DND-41 (cell line): ENCODE data around the gene SLC2A13.

Source experiments
- ATAC-seq: fragments of 200-7000 bp; cut with Tn5 transposase; 3 replicates; pipeline ENCODE4 v1.9.1; 2021; ENCODE audit warnings: low read depth; ENCODE audit not compliant: insufficient read depth
- DNase-seq: peaks from one replicate; pipeline ENCODE4 v3.0.0-alpha.2; 2020
- H2AFZ ChIP-seq: 2 replicates; pipeline ENCODE4 v1.6.0; 2012; ENCODE audit warnings: low read depth, low read length
- H3K27ac ChIP-seq: 2 replicates; pipeline ENCODE4 v1.5.1; 2012; ENCODE audit warnings: low read length, inconsistent platforms
- H3K27me3 ChIP-seq: fragments of 200-600 bp; sonication (generic); 2 replicates; pipeline ENCODE4 v1.6.0; 2012; ENCODE audit warnings: low read length, mild to moderate bottlenecking, inconsistent platforms; ENCODE audit not compliant: insufficient read depth, poor library complexity
- H3K36me3 ChIP-seq: 2 replicates; pipeline ENCODE4 v1.5.1; 2012; ENCODE audit warnings: low read length, inconsistent platforms; ENCODE audit not compliant: insufficient read depth
- H3K4me1 ChIP-seq: 2 replicates; pipeline ENCODE4 v1.5.1; 2012; ENCODE audit warnings: mild to moderate bottlenecking, low read length; ENCODE audit not compliant: insufficient read depth
- H3K4me2 ChIP-seq: 2 replicates; pipeline ENCODE4 v1.6.0; 2012; ENCODE audit warnings: mild to moderate bottlenecking, moderate library complexity, low read length, inconsistent platforms; ENCODE audit not compliant: insufficient read depth
- H3K4me3 ChIP-seq, 2 experiments: fragments of 200-600 bp in 1 of 2; shearing (Covaris generic) in 1 of 2; 2 replicates each; pipeline ENCODE4 v1.5.1; 2012 to 2016; ENCODE audit warnings: inconsistent platforms in 2 of 2, low read length in 2 of 2, mild to moderate bottlenecking in 2 of 2, low read depth in 1 of 2, moderate library complexity in 1 of 2
- H3K79me2 ChIP-seq: 2 replicates; pipeline ENCODE4 v1.6.0; 2012; ENCODE audit warnings: low read length, inconsistent platforms; ENCODE audit not compliant: insufficient read depth
- H3K9ac ChIP-seq: 2 replicates; pipeline ENCODE4 v1.6.0; 2012; ENCODE audit warnings: low read depth, mild to moderate bottlenecking, inconsistent platforms, low read length, moderate library complexity
- H3K9me3 ChIP-seq: 2 replicates; pipeline ENCODE4 v1.5.1; 2012; ENCODE audit warnings: low read length, moderate library complexity, mild to moderate bottlenecking, inconsistent platforms; ENCODE audit not compliant: insufficient read depth, severe bottlenecking
- H4K20me1 ChIP-seq: 2 replicates; pipeline ENCODE4 v1.6.0; 2012; ENCODE audit warnings: low read length; ENCODE audit not compliant: insufficient read depth
- EZH2 ChIP-seq: IDR thresholded peaks from 3 replicates; pipeline ENCODE4 v1.6.1; 2012; ENCODE audit warnings: borderline replicate concordance, low read depth, mild to moderate bottlenecking, moderate library complexity, low read length, inconsistent platforms; ENCODE audit not compliant: severe bottlenecking
- TF ChIP-seq, protein P1 (sequence below): IDR thresholded peaks from 2 replicates; pipeline ENCODE4 v1.5.1; 2012; ENCODE audit warnings: borderline replicate concordance, low read length, moderate library complexity, mild to moderate bottlenecking; ENCODE audit not compliant: poor library complexity, severe bottlenecking; ENCODE audit errors: extremely low read depth

SLC2A13 gene

DNA sequence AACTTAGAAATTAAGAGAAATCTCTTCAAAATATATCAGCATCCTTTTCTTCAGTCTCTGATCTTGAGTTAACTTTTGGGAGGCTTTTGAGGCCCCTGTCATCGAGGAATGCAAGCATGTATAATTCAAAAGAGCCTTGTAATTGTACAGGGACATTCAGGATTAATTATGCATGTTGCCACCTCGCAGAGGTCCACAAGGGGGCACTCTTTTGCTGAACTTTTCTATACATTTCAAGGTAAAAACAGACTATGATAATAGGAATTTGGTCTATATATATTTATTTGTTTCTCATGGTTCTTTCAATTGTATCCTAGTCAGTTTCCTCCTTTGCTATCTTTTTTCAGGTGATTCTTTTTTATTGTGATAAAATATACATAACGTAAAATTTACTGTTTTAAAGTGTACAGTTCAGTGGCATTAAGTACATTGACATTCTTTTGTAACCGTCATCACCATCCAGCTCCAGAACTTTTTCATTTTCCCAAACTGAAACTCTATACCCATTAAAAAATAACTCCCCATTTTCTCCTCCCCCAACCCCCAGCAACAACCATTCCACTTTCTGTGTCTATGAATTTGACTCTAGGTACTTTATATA, 47.0 kb upstream of the SLC2A13 start:
- no peak overlapping the region for H3K27ac ChIP-seq
- H3K27me3 ChIP-seq, result no peaks in the 10 kb centered on the region
- TF ChIP-seq, protein P1, sequence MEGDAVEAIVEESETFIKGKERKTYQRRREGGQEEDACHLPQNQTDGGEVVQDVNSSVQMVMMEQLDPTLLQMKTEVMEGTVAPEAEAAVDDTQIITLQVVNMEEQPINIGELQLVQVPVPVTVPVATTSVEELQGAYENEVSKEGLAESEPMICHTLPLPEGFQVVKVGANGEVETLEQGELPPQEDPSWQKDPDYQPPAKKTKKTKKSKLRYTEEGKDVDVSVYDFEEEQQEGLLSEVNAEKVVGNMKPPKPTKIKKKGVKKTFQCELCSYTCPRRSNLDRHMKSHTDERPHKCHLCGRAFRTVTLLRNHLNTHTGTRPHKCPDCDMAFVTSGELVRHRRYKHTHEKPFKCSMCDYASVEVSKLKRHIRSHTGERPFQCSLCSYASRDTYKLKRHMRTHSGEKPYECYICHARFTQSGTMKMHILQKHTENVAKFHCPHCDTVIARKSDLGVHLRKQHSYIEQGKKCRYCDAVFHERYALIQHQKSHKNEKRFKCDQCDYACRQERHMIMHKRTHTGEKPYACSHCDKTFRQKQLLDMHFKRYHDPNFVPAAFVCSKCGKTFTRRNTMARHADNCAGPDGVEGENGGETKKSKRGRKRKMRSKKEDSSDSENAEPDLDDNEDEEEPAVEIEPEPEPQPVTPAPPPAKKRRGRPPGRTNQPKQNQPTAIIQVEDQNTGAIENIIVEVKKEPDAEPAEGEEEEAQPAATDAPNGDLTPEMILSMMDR, result peak; percentile 77
- TF ChIP-seq EZH2, result no peak
- no peak overlapping the region for H3K9ac ChIP-seq
- H2AFZ ChIP-seq, result no peak overlapping the region
- H3K9me3 ChIP-seq, result no peaks in the 10 kb centered on the region
- H3K4me3 ChIP-seq, result no peak overlapping the region
- no peaks in the 10 kb centered on the region for H3K4me1 ChIP-seq
- H4K20me1 ChIP-seq, result no peaks in the 10 kb centered on the region
- no peaks in the 10 kb centered on the region for H3K79me2 ChIP-seq
- no peak overlapping the region for H3K4me2 ChIP-seq
- no peaks in the 10 kb centered on the region for H3K36me3 ChIP-seq
- DNase-seq (peak; percentile 26), ATAC-seq (no peak)

DNA sequence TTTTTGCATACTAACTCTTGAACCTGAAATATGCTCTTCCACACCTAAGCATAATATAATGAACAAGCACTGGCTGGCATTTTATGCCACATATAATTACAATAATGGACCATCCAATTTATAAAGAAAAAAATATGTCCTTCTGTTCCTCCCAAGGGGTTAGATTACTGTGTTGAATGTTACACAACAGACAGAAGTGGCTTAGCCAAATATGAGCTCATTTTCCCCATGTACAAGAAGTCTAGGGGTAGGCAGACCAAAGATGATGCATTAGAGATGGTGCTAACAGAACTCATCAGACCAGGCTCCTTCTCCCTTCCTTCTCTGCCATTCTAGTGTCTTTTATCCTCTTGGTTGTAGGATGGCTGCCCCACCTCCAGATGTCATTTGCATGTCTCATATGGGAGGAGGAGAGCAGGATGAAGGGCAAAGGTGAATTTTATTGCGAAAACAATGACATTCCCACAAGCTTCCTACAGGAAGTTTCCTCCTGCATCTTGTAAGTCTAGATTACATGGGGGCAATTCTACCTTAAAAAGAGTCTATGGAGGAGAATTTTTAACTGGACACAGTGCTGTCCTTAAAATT, 43.9 kb upstream of the SLC2A13 start:
- ATAC-seq (no peak), DNase-seq (no peak)
- Histone ChIP-seq H3K27ac (no peak overlapping the region), H3K9me3 (no peaks in the 10 kb centered on the region), H2AFZ (no peak overlapping the region), H4K20me1 (no peaks in the 10 kb centered on the region), H3K4me3 (no peak overlapping the region), H3K79me2 (no peaks in the 10 kb centered on the region), H3K4me2 (no peak overlapping the region), H3K9ac (no peak overlapping the region), H3K36me3 (no peaks in the 10 kb centered on the region), H3K4me1 (no peaks in the 10 kb centered on the region), H3K27me3 (no peaks in the 10 kb centered on the region)
- TF ChIP-seq, protein P1, result no peak
- TF ChIP-seq EZH2, result no peak

DNA sequence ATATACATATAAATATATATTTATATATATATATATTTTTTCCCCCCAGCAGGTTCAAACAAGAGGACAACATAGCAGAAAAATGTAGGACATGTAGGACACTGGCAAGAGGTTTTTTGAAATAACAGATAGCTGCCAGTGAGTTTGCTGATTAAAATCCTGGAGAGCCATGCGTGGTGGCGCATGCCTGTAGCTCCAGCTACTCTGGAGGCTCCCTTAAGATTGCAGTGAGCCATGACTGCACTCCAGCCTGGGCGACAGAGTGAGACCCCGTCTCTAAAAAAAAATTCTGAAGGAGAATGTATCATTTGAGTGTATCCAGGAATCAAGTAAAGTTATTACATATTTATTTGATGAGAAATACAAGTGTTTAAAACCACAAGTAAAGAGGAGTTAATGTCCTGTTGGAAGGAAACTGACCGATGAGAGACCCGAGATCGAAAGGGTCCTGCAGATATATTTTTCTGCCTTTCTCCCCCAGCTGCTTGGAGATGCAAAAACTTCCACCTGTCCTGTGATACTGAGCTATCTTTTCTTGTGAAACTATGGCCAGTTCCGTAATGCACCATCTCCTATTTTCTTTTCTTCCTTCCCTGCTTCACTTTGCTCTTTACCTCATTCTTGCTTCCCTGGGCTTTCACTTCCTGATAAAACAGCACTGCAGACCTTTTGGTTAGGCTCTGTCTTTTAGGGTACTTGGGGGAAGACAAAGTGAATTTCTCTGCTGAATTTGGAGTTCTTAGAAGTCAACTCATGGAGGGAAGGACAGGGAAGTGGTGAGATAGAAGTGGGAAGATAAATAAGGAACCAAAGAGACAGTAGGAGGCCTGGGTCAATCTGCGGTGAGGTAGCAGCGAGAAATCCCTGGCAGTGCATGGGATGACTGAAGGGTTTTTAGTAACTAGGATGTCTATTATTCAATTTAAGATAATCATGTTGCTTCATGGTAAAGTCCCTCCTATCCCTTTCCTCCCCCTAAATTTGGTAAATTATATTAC, 41.2 kb upstream of the SLC2A13 start:
- Histone ChIP-seq H3K27ac (no peak overlapping the region), H4K20me1 (no peaks in the 10 kb centered on the region), H3K27me3 (no peaks in the 10 kb centered on the region), H3K79me2 (no peaks in the 10 kb centered on the region), H3K4me3 (no peak overlapping the region), H3K36me3 (no peaks in the 10 kb centered on the region), H3K9me3 (no peaks in the 10 kb centered on the region), H2AFZ (no peak overlapping the region), H3K4me1 (no peaks in the 10 kb centered on the region), H3K9ac (no peak overlapping the region), H3K4me2 (no peak overlapping the region)
- TF ChIP-seq EZH2, result no peak
- TF ChIP-seq, protein P1, result no peak
- DNase-seq (no peak), ATAC-seq (peak; percentile 65; the same call in 2 of the 3 replicates)
